Measurements from ENCODE around the gene PDE4C.

DNA sequence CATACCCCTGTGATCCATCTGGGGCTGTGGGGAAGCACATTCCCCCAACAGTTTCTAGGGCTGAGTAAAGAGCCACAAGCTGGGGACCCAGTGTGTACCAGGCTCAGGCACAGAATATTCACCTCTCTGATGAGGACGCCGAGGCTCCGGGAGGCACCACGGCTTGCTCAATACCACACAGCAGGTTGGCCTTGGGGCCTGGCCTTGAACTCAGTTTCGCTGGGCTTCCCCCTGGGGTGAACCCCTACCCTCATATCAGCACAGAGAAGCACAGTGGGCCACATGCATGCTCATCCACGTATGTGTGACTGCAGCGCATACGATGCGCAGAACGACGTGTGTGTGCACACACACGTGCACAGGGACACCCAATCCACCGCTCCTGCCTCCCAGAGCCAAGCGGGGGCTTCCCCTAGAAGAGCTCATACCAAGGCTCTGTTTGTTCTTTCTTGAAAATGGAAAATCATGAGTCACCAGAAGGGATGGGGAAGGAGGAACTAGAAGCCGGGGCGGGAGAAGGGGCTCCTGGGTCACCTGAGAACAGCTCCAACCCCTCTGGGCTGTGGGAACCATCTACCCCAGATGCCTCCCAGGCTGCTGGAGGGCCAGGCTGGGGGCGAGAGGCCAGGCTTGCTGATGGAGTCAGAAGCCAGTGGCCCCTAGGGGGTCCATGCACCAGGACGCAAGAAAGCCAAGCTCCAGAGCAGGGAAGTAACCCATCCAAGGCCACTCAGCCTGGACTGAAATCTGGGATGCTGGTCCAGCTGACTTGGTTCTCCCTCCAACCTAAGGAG, 4.9 kb upstream of the PDE4C start:
- TF ChIP-seq PPARA (CRISPR knock-in tag; IDR thresholded peaks at IDR 0.05; ENCODE audit: borderline replicate concordance), result no peak
- no peak for TF ChIP-seq OSR1 (CRISPR knock-in tag; IDR thresholded peaks at IDR 0.05)
- TF ChIP-seq CSDC2 (CRISPR knock-in tag; IDR thresholded peaks at IDR 0.05), result no peak
- TF ChIP-seq TCF4 (CRISPR knock-in tag; IDR thresholded peaks at IDR 0.05; ENCODE audit: borderline replicate concordance), result no peak
- TF ChIP-seq BACH2 (CRISPR knock-in tag; IDR thresholded peaks at IDR 0.05; ENCODE audit: borderline replicate concordance), result no peak
- TF ChIP-seq ZFP3 (CRISPR knock-in tag; IDR thresholded peaks at IDR 0.05), result no peak
- no peak for TF ChIP-seq ZNF8 (CRISPR knock-in tag; IDR thresholded peaks at IDR 0.05)
- TF ChIP-seq, protein P1, sequence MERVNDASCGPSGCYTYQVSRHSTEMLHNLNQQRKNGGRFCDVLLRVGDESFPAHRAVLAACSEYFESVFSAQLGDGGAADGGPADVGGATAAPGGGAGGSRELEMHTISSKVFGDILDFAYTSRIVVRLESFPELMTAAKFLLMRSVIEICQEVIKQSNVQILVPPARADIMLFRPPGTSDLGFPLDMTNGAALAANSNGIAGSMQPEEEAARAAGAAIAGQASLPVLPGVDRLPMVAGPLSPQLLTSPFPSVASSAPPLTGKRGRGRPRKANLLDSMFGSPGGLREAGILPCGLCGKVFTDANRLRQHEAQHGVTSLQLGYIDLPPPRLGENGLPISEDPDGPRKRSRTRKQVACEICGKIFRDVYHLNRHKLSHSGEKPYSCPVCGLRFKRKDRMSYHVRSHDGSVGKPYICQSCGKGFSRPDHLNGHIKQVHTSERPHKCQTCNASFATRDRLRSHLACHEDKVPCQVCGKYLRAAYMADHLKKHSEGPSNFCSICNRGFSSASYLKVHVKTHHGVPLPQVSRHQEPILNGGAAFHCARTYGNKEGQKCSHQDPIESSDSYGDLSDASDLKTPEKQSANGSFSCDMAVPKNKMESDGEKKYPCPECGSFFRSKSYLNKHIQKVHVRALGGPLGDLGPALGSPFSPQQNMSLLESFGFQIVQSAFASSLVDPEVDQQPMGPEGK (CRISPR knock-in tag; IDR thresholded peaks at IDR 0.05; ENCODE audit: borderline replicate concordance), result no peak
- no peak for TF ChIP-seq ARNTL (CRISPR knock-in tag; IDR thresholded peaks at IDR 0.05; ENCODE audit: borderline replicate concordance, low read depth)
- TF ChIP-seq, protein P2, sequence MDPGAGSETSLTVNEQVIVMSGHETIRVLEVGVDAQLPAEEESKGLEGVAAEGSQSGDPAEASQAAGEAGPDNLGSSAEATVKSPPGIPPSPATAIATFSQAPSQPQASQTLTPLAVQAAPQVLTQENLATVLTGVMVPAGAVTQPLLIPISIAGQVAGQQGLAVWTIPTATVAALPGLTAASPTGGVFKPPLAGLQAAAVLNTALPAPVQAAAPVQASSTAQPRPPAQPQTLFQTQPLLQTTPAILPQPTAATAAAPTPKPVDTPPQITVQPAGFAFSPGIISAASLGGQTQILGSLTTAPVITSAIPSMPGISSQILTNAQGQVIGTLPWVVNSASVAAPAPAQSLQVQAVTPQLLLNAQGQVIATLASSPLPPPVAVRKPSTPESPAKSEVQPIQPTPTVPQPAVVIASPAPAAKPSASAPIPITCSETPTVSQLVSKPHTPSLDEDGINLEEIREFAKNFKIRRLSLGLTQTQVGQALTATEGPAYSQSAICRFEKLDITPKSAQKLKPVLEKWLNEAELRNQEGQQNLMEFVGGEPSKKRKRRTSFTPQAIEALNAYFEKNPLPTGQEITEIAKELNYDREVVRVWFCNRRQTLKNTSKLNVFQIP (CRISPR knock-in tag; IDR thresholded peaks at IDR 0.05; ENCODE audit: borderline replicate concordance, low read depth), result no peak

Measured in SK-N-SH treated with all-trans-retinoic acid at 6 μM for 48 hours (cell line).